Measurements from ENCODE around the gene CEP89.
"Not testable (repeated sequence)": the region's sequence is repeated elsewhere in the genome, so short reads cannot be mapped to it uniquely, and the experiment has no call there.

CEP89 gene

DNA sequence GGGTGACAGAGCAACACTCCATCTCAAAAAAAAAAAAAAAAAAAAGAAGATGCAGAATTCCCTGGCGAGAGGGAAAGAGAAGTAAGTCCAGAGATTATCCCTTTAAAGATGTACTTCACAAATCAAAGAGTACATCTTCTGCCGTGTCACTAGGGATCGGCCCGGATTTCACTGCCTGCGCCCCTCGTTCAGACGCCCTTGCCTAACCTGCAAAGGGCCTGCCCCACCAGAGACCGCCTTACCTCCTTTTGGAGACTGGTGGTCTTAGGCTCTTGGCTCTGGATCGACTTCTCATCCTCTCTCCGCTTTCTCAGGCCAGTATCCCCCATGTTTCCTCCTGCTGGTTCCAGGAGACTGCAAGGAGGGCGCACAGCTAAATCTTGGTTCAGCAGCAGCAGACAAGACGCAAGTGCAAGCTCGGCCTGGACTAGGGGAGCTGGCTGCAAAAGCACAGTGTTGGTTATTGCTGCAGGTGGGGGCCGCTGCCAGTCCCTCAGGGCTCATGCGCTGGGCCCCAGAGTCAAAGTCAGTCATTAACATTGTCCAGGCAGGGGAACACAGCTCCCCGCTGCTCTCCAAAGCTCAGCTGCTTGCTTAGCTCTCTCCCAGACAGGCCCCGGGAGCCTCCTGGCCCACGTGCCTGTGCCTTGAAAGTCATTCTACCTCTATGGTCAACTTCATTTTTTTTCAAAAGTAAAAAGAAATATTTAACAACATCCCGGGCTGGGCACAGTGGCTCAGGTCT is 103.4 kb downstream of the CEP89 start:
- DNase-seq = no peak

DNA sequence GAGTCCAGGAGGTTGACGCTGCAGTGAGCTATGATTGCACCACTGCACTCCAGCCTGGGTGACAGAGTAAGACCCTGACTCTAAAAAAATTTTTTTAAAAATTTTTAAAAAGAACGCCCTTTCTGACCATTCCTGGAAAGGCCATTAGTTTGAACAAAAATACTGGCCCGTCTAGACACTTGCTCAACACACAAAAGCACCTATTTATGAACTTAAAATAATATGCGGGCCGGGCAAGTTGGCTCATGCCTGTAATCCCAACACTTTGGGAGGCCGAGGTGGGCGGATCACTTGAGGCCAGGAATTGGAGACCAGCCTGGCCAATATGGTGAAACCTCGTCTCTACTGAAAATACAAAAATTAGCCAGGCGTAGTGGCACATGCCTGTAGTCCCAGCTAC is 104.3 kb downstream of the CEP89 start:
- not testable (repeated sequence) for DNase-seq

DNA sequence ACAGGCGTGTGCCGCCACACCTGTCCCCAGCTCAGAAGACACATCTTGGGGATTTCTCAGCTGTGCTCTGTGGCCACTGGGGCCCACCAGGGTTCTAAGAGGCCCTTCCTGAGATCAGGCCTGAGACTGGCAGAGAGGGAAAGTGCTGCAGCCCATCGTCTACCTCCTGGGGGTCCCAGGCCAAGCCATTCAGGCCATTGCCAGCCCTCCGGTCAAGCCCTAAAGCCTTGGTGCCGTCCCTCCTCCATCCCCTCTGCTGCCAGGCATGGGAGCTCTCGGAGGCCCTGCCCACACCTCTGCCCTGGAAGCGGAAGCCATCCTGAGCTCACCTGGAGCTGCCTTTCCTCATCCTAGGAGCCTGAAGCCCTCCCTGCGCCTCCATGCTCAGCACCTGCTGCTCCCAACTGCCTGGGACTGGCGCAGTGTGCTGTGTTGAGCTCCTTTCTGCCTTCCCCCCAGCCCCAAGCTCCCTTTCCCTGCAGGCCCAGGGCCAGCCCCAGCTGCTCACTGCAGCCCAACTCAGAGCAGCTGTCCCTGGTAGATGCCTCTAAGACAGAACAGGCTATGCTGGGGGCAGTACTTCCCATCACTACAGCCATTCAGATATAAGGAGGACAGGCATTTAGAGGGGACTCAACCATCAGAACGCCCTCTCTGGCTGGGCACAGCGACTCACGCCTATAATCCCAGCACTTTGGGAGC is 105.0 kb downstream of the CEP89 start:
- DNase-seq = no peak

DNA sequence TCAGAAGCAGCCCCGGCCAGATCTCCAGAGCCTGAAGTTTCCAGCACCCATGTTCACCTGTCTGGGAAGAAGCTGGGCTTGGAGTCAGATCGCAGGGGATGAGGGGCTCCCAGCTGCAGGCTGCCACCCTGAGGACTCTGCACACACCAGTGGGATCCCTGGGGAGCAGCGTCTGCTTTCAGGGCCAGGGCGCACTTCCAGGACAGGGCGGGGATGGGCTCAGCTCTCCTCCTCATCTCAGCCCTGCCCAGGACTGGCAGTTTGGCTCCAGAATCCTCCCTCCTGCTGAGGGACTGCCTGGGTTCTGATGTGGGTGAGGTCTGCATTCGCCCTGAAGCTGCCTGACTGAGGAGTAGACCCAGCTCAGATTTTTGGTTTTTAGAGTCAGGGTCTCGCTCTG is 105.7 kb downstream of the CEP89 start:
- no peak for DNase-seq

DNA sequence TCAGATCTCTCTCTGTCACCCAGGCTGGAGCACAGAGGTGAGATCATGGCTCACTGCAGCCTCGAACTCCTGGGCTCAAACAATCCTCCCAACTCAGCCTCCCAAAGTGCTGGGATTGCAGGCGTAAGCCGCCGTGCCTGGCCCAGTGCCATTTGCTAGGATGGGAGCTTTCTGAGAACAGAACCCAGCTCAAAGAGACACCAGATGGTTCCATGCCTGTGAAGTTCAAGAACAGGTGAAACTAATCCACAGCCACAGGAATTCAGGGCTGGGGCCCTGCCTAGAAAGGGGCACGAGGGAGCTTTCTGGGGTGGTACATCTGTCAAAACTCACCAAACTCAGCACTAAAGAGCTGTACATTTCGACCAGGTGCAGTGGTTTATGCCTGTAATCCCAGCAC is 106.4 kb downstream of the CEP89 start:
- DNase-seq = peak; percentile 26

DNA sequence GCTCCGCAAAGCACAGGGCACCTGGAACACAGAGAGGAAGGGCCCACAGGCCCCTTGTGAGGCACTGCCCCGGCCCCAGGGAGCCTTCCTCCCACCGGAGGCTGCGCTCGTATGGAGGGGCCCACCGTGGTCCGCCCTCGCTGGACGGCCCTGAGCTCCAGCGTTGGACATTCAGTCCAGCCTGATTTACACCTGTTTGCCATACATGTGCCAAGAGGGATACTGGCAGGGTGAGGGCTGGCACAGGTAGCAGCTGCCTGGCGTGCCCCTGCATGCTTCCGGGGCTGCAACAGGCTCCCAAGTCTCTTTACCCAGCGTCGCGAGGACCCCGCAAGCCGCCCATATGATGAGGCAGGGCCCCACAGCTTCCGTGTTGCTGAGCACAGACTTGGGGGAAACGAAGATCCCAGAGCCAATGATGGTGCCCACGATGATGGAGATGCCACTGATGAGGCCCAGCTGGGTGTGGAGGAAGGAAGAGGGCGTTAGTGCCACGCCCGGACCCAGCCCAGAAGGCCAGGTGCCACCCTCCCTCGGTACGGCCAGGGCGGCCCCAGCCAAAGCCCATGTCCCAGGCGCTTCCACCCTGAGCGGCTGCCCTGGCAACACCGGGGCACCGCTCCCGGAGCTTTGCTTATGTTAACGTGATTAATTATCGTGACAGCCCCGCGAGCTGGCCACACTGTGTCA is 107.3 kb downstream of the CEP89 start:
- DNase-seq = no peak

DNA sequence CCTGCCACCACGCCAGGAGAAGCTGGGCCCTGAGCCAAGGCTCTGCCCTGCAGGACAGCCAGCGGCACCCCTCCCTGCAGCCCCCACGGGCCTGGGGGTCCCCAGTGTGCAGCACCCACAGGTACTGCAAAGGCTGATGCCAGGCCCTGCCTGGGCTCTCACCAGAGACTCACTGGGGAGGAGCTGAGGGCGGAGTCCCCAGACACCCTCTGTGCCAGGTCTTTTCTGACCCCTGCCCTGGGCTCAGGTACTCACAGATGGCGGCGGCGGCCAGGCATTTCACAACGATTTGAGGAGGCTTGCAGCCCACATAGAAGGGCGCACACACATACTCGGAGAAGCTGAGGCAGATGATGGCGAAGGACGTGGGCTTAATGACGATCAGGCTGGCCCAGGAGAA is 107.9 kb downstream of the CEP89 start:
- no peak for DNase-seq

DNA sequence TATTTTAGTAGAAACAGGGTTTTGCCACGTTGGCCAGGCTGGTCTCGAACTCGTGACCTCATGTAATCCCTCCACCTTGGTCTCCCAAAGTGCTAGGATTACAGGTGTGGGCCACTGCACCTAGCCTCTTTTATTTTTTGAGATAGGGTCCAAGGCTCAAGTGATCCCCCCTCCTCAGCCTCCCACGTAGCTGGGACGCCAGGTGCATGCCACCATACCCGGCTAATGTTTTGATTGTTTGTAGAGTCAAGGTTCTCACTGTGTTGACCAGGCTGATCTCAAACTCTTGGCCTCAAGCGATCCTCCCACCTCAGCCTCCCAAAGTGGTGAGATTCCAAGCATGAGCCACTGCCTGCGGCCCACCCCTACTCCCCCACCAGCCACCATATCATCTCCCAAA is 108.5 kb downstream of the CEP89 start:
- DNase-seq = no peak

DNA sequence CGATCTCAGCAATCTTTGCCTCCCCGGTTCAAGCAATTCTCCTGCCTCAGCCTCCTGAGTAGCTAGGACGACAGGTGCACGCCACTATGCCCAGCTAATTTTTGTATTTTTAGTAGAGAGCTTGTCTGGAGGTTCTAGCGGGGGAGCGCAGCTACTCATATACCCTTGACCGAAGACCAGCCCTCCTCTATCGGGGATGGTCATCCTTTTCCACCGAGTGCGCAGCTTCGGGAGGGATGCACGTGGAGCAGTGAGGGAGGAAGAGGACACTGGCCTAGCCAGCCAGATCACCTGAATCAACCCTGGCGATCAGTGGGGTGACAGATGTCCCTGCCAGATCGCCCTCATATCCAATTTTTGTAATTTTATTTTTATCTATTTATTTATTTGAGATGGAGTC is 109.0 kb downstream of the CEP89 start:
- DNase-seq = no peak

DNA sequence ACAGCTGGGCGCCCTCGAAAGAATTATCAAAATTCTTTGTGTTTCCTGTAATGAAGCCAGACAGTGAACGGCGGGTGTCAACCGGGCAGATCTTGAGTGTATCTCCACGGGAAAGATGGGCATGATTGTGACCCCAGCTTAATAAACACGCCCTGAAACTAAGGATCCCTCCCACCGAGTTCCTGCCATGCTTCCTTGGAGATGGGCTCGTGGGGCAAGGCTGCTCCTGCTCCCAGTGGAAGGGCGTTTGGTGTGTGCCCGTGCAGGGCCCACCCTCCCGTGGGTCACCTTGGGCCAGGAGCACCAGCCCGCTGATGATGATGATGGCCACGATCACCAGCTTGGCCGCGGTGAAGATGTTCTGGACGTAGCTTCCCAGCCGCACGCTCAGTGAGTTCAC is 109.6 kb downstream of the CEP89 start:
- DNase-seq = no peak

DNA sequence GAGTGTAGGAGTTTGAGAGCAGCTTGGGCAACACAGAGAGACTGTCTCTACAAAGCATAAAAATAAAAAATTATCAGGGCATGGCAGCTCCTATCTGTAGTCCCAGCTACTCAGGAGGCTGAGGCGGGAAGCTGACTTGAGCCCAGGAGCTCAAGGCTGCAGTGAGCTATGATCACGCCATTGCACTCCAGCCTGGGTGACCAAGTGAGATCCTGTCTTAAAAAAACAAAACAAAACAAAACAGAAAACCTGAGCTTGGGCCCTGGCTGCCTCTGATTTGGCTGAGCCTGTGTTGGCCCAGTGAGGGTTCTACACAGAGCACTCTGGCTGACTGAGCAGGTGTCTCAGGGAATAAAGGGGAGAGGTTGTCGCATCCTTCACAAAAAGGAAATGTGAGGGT is 110.2 kb downstream of the CEP89 start:
- no peak for DNase-seq

DNA sequence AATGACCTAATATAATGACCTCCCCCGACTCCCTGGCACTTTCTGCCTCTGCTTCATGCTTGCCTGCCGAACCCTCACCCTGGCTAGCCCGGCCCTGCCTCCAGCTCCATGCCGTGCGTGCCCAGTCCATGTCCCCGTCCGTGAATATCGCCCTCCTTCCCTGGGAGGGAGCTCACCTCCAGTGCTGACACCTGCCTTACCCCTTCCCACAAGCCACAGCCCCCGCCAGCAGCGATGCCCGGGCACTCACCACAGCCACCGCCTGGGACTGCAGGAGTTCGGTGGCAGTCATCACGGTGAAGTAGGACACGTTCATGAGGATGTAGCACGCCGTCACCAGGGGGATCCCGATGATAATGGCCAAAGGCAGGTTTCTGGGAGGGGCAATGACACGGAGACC is 112.2 kb downstream of the CEP89 start:
- DNase-seq = no peak

DNA sequence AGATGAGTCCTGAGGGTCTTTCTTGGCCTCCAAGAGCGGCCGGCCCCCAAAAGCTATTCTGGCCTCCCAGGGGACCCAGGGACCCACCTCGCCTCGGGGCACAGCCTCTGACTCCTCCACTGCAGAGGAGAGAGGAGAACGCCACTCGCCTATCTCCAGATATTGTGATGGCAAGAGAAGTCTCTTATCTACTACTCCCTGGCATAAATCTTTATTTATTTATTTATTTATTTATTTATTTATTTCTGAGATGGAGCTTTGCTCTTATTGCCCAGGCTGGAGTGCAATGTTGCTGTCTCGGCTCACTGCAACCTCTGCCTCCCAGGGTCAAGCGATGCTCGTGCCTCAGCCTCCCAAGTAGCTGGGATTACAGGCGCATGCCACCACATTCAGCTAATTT is 113.2 kb downstream of the CEP89 start:
- no peak for DNase-seq

DNA sequence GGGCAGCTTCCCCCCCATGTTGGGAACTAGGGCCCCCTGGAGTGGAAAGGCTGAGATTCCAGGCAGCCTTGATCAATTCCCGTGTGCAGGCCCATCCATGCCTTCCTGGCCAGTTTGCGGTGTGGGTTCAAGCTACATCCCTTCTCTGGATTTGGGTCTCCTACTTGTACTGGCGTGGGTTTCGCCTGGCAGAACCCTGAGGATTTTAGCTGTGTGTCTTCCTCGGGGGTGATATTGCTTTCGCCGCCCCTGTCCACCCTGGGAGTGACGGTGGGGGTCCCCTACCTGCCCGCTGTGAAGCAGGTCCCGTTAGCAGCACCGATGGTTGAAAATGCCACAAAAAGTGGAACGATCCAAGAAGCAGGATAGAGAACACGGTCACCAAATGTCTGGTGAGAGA is 113.6 kb downstream of the CEP89 start:
- DNase-seq = no peak

DNA sequence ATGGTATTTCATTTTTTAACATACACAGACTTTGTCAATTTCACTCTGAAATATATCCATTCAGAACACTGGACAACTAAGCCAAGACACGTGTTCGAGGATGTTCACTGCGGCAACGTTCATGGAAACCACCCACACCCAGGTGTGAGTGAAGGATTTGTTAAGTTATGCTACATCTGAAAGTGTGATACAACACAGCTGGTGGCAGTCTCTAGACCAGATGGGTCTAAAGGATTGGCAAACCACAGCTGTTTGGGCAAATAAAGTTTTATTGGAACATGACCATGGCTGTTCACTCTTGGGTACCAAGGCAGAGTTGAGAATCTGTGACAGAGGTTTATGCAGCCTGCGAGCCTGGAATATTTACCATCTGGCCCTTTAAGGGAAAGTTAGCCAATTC is 114.2 kb downstream of the CEP89 start:
- no peak for DNase-seq

DNA sequence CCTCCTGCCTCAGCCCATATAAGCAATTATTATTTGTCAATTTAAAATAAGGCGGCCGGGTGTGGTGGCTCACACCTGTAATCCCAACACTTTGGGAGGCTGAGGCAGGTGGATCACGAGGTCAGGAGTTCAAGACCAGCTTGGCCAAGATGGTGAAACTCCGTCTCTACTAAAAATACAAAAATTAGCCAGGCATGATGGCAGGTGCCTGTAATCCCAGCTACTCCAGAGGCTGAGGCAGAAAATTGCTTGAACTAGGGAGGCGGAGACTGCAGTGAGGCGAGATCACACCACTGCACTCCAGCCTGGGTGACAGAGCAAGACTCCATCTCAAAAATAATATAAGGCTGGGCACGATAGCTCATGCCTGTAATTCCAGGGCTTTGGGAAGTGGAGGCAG is 114.9 kb downstream of the CEP89 start:
- not testable (repeated sequence) for DNase-seq

DNA sequence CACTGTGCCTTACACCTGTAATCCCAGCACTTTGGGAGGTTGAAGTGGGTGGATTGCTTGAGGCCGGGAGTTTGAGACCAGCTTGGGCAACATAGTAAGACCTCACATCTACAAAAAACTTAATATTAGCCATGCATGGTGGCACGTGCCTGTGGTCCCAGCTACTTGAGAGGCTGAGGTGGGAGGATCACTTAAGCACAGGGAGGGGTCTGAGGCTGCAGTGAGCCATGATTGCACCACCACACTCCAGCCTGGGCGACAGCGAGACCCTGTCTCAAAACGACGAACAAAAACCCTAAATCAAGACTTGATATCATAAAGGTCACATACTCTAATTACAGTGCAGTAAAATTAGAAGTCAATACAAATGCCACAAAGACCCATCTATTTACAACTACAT is 119.5 kb downstream of the CEP89 start:
- DNase-seq = no peak

DNA sequence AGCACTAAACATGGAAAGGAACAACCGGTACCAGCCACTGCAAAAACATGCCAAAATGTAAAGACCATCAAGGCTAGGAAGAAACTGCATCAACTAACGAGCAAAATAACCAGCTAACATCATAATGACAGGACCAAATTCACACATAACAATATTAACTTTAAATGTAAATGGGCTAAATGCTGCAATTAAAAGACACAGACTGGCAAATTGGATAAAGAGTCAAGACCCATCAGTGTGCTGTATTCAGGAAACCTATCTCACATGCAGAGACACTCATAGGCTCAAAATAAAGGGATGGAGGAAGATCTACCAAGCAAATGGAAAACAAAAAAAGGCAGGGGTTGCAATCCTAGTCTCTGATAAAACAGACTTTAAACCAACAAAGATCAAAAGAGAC is 123.7 kb downstream of the CEP89 start:
- DNase-seq = not testable (repeated sequence)

DNA sequence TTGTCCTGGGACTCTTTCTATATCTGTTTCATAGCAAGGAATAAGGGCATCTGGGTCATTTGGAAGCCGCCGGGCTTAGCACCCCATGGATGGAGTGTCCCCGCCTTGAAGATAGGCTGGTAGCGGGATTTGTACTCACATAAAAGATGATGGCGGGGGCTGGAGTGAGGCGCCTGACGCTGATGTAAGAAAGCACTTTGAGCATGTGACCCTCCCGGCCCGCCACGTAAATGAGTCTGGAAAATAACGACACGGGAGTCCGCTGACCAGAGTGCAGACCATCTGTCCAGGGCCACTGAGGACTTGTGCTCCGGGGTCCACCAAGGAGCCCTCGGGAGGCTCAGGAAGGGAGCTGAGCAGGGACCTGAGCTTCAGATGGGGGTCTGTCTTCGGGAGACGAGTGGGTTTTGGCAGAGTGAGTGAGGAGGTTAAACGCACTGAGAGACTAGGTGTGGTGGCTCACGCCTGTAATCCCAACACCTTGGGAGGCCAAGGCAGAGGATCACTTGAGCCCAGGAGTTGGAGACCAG is 128.0 kb downstream of the CEP89 start:
- no peak for DNase-seq

DNA sequence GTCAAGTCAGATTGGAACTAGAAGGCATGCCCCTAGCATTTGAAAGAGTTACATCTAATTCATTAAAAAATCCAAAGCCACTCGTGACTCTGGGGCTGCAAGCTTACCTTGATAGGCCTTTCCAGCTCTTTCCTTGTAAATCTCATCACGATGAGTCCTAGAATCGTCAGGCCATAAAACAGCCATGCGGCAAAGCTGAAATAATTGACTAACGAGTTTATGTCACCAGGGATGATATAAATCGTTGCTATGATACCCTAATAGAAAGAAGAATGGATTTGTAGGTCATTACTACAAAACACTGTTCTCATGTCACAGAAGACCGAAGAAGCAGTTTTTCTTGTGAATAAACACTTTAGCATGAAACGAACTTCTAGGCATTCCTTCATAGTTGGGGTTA is 129.7 kb downstream of the CEP89 start:
- DNase-seq = no peak

DNA sequence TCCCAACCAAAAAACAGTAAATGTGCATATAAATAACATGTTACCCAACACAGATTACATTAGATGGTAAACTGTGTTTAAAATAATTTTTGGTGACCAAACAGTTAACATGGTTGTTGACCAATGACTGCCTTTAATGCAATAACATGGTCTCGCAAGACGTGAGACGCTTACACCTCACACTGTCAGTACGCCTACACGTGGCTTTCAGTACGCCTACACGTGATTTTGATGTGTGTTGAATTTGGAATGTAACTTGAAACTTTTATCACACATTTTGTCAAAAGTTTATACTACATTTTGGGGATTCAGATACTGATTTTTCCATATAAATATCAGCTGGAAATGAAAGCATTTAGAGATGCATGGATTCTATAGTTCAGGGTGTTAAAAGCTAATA is 134.2 kb downstream of the CEP89 start:
- no peak for DNase-seq

DNA sequence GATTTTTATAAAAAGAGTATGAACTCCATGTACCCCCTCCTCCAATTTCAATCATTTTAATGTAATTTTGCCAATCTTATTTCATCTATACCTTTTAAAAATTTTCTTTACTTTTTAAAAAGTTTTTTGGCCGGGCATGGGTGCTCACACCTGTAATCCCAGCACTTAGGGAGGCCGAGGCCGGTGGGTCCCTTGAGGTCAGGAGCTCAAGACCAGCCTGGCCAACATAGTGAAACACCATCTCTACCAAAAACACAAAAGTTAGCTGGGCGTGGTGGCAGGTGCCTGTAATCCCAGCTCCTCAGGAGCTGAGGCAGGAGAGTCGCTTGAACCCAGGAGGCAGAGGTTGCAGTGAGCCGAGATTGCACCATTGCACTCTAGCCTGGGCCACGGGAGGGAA is 138.4 kb downstream of the CEP89 start:
- DNase-seq = not testable (repeated sequence)

DNA sequence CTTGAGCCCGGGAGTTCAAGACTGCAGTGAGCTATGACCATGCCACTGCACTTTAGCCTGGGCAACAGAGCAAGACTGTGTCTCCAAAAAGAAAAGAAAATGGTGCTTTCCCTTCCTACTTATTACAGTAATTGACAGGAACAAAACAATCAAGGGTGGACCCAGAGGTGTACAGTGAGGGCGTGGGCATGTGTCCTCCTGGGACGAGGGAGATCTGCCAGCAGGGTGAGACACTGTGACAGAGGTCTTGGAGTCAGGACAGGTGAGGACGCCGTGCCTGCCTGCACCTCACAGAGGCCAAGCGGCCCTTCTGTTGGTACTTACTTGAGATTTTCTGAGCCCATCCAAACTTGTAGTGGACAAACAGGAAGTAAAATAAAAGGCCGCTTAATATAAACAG is 138.9 kb downstream of the CEP89 start:
- not testable (repeated sequence) for DNase-seq

DNA sequence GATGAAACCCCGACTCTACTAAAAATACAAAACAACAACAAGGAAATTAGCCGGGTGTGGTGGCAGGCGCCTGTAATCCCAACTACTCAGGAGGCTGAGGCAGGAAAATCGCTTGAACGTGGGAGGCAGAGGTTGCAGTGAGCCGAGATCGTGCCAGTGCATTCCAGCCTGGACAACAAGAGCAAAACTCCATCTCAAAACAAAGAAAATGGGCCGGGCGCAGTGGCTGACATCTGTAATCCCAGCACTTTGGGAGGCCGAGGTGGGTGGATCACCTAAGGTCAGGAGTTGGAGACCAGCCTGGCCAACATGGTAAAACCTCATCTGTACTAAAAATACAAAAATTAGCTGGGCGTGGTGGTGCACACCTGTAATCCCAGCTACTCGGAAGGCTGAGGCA is 139.7 kb downstream of the CEP89 start:
- not testable (repeated sequence) for DNase-seq
